Vagina (tissue), 2 donors: Measurements from ENCODE around the gene HAPLN2.

Experiments used
- POLR2A ChIP-seq, 2 donors: fragments of 450-650 bp; IDR thresholded peaks; one replicate each; pipeline ENCODE4 v1.6.1; 2017; ENCODE audit warnings: antibody characterized with exemption in 2 of 2, mild to moderate bottlenecking in 2 of 2, moderate library complexity in 2 of 2
- POLR2AphosphoS5 ChIP-seq, 2 donors: sonication (generic); formaldehyde crosslinking; IDR thresholded peaks; one replicate each; pipeline ENCODE4 v1.9.0; 2017; ENCODE audit warnings: antibody characterized with exemption in 2 of 2, mild to moderate bottlenecking in 2 of 2, low read depth in 1 of 2; ENCODE audit not compliant: insufficient read depth in 1 of 2

DNA sequence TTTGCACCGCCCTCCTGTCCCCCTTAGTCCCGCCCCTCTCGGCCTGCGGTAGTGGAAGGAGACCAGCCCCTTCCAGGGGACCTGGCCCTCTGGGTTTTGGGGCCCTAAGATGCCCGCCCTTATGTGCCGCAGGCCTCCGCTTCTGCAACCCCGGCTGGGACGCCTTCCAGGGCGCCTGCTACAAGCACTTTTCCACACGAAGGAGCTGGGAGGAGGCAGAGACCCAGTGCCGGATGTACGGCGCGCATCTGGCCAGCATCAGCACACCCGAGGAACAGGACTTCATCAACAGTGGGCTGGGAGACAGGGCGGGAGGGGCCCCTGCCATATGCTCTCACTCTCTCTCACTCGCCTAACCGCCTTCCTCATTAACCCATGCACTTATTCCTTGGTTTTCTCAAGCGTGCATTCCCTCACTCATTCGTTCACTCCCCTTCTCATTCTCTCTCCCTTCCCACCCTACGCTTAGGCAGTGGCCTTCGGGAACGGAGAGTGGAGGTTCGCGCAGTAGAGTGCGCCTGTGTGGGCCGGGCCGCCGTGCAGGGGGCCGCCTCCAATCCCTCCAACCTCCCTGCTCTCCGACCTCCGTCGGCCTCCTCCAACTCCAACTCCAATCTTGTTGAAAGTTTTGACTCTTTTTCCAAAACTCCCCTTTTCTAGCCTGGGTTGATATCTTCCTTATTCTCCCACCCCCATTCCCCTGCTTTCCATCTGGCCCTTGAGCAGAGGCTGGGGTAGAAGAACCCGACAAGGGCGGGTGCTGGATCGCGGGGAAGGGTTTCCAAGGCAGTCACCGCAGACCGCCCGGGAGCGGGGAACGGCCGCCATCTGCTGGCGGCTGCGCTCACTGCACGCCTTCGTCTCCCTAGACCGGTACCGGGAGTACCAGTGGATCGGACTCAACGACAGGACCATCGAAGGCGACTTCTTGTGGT is 37.9 kb downstream of the HAPLN2 start:
- TF ChIP-seq POLR2A (IDR thresholded peaks at IDR 0.05) (no peak), POLR2AphosphoS5 (IDR thresholded peaks at IDR 0.05; ENCODE audit: insufficient read depth in 1 of 2, low read depth in 1 of 2) (peak; percentile 22 to 31)
